ENCODE measurements around the gene CBFA2T2.
"Not testable (repeated sequence)": the region's sequence is repeated elsewhere in the genome, so short reads cannot be mapped to it uniquely, and the experiment has no call there.

The CBFA2T2 gene

GRCh38 chr20:33687993-33688937 is 198.4 kb downstream of the CBFA2T2 start:
- in situ Hi-C loops (cut with MboI; ENCODE audit: low sequenced_read_pairs), result no loop called here

- in situ Hi-C loops (cut with MboI; ENCODE audit: low sequenced_read_pairs), result no loop called here
Measured at GRCh38 chr20:33688938-33689424, 199.1 kb downstream of the CBFA2T2 start.

- in situ Hi-C loops (cut with MboI; ENCODE audit: low sequenced_read_pairs), result no loop called here
Measured at GRCh38 chr20:33689493-33689892, 199.6 kb downstream of the CBFA2T2 start.

- in situ Hi-C loops (cut with MboI; ENCODE audit: low sequenced_read_pairs), result no loop called here
Measured at GRCh38 chr20:33689973-33690372, 200.1 kb downstream of the CBFA2T2 start.

GRCh38 chr20:33693289-33693688 is 203.4 kb downstream of the CBFA2T2 start:
- in situ Hi-C loops (cut with MboI; ENCODE audit: low sequenced_read_pairs), result no loop called here

- in situ Hi-C loops (cut with MboI; ENCODE audit: low sequenced_read_pairs), result no loop called here
Measured at GRCh38 chr20:33693741-33694638, 204.1 kb downstream of the CBFA2T2 start.

- in situ Hi-C loops (cut with MboI; ENCODE audit: low sequenced_read_pairs), result no loop called here
Measured at GRCh38 chr20:33694639-33695012, 204.7 kb downstream of the CBFA2T2 start.

GRCh38 chr20:33696448-33696847 is 206.6 kb downstream of the CBFA2T2 start:
- in situ Hi-C loops (cut with MboI; ENCODE audit: low sequenced_read_pairs), result no loop called here

- in situ Hi-C loops (cut with MboI; ENCODE audit: low sequenced_read_pairs), result no loop called here
Measured at GRCh38 chr20:33697129-33697528, 207.2 kb downstream of the CBFA2T2 start.

- in situ Hi-C loops (cut with MboI; ENCODE audit: low sequenced_read_pairs), result not testable (repeated sequence)
Measured at GRCh38 chr20:33698966-33699365, 209.1 kb downstream of the CBFA2T2 start.

All from HL-60/S4 treated with retinoic acid at 250 ng/mL for 4 days and 3 days (cell line).